AG04449 (cell line): ENCODE data around the gene LHX5.
A peak's percentile ranks its signal among the peaks of the same experiment; 100 is the strongest.

Experiments
- CTCF ChIA-PET: fragments of 350-600 bp; formaldehyde crosslinking; extraction: SDS; loops from one replicate; lab custom pipeline; 2021; ENCODE audit warnings: antibody characterized with exemption; lab: Yijun Ruan, JAX
- POLR2A ChIA-PET: fragments of 400-600, 350-600 bp; formaldehyde crosslinking; extraction: SDS; loops from one replicate; lab custom pipeline; 2020; ENCODE audit warnings: antibody characterized with exemption, inconsistent platforms; lab: Yijun Ruan, JAX
- DNase-seq: peaks from one replicate; pipeline ENCODE4 v3.0.0-alpha.2; 2010; ENCODE audit warnings: low read depth, low spot score
- H3K4me3 ChIP-seq: 2 replicates; pipeline ENCODE4 v1.5.1; 2011; ENCODE audit warnings: low read depth, mild to moderate bottlenecking, control low read depth, low read length
- TF ChIP-seq, protein P1 (sequence below): IDR thresholded peaks from one replicate; pipeline ENCODE4 v1.5.1; 2011; ENCODE audit warnings: mild to moderate bottlenecking, moderate library complexity, low read length, control low read depth, inconsistent platforms; ENCODE audit not compliant: insufficient read depth; ENCODE audit errors: missing control alignments

Gene LHX5

DNA sequence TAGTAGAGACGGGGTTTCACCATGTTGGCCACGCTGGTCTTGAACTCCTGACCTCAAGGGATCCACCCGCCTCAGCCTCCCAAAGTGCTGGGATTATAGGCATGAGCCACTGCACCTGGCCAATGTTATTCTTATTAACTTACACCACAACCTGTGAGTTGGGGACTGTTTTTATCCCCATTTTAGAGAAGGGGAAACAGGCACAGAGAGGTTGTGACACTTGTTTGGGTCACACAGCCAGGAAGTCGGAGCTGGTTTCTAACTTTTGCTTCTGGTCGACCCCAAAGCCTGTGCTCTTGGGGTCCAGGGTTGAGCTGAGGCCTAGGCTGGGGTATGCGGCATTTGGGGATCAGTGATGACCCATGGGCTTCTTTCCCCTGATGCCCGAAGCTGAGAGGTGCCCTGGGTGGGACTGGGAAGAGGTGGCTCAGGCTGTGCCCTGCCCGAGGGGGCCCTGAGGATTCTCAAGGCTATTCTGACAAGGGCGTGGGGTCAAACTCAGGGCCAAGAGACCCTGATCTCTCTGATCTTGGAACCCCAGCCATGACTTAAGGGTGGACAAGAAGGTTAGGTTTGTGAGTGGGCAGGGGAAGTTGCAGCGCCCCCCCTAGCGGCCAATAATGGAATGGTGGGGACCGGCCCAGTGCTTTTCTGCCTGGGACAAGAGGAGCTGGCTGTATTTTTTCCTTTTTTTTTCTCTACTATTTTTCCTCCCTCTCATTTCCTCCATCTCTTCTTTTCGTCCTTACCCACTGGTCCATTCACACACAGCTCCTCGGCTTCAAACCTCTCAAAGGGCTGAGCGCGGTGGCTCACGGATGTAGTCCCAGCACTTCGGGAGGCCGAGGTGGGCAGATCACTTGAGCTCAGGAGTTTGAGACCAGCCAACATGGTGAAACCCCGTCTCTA lies 46.5 kb downstream of the LHX5 start:
- POLR2A ChIA-PET: no interaction called here
- CTCF ChIA-PET: interaction anchor here (0.5 to 4.7 kb wide), 52 partner anchors 9 to 505 kb away, joined by 3 to 70 read pairs (median 4); partner anchors contain the start of genes SDS and SLC8B1
- no peak overlapping the region for H3K4me3 ChIP-seq
- TF ChIP-seq, protein P1, sequence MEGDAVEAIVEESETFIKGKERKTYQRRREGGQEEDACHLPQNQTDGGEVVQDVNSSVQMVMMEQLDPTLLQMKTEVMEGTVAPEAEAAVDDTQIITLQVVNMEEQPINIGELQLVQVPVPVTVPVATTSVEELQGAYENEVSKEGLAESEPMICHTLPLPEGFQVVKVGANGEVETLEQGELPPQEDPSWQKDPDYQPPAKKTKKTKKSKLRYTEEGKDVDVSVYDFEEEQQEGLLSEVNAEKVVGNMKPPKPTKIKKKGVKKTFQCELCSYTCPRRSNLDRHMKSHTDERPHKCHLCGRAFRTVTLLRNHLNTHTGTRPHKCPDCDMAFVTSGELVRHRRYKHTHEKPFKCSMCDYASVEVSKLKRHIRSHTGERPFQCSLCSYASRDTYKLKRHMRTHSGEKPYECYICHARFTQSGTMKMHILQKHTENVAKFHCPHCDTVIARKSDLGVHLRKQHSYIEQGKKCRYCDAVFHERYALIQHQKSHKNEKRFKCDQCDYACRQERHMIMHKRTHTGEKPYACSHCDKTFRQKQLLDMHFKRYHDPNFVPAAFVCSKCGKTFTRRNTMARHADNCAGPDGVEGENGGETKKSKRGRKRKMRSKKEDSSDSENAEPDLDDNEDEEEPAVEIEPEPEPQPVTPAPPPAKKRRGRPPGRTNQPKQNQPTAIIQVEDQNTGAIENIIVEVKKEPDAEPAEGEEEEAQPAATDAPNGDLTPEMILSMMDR: peak; percentile 87
- no peak for DNase-seq

DNA sequence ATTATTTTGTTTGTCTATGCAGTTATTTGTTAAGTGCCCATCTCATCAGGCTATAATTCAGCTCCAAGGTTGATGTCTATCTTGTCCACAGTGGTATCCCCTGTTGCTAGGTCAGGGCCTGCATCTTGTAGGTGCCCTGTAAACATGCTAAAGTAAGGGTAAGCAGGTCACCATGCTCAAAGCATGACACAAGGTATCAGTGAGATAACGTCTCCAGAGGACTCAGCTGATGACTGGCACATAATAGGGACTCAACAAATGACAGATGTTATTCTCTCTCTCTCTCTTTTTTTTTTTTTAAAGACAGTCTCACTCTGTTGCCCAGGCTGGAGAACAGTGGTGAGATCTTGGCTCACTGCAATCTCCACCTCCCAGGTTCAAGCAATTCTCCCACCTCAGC lies 47.2 kb downstream of the LHX5 start:
- DNase-seq: no peak
- CTCF ChIA-PET: interaction anchor here (0.7 to 4.7 kb wide), 26 partner anchors 8 to 376 kb away, joined by 3 to 70 read pairs (median 6); partner anchors contain the start of gene SDS
- H3K4me3 ChIP-seq: no peak overlapping the region
- TF ChIP-seq, protein P1: no peak
- POLR2A ChIA-PET: no interaction called here

DNA sequence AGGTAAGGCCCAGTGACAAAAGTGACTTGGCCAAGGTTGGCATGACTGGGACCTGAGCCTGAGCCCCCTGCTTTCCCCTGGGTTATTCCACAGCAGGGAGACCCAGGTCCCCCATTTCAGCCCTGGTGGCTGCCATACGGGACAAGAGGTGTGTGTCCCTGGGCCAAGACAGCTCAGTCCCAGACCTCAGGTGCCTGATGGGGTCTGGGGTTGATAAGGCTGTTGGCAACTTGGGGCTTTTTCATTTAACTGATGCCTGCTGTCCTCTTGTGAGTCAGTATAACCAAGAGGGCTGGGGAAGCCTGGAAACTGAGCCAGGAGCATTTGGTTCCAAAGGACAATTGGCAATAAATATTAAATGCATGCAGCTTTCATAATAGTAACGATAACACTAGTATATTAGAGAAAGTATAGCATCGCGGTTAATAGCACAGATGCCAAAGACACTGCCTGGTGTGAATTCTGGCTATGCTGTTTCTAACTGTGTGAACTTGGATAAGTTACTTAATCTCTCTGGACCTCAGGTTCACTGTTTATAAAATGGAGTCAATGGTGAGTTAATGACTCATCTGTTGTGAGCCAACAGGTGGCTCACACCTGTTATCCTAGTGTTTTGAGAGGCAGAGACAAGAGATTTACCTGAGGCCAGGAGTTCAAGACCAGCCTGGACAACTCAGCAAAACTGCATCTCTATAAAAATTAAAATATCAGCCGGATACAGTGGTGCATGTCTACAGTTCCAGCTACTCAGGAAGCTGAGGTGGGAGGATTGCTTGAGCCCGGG lies 48.6 kb downstream of the LHX5 start:
- CTCF ChIA-PET: interaction anchor here (1.3 to 4.7 kb wide), 8 partner anchors 12 to 430 kb away, joined by 3 to 70 read pairs (median 3); no protein-coding TSS in a partner anchor
- TF ChIP-seq, protein P1: no peak
- H3K4me3 ChIP-seq: peak overlapping the region; percentile 75
- POLR2A ChIA-PET: interaction anchor here (1.0 kb wide), 1 partner anchor 14 kb away, joined by 4 read pairs; no protein-coding TSS in a partner anchor
- DNase-seq: no peak

DNA sequence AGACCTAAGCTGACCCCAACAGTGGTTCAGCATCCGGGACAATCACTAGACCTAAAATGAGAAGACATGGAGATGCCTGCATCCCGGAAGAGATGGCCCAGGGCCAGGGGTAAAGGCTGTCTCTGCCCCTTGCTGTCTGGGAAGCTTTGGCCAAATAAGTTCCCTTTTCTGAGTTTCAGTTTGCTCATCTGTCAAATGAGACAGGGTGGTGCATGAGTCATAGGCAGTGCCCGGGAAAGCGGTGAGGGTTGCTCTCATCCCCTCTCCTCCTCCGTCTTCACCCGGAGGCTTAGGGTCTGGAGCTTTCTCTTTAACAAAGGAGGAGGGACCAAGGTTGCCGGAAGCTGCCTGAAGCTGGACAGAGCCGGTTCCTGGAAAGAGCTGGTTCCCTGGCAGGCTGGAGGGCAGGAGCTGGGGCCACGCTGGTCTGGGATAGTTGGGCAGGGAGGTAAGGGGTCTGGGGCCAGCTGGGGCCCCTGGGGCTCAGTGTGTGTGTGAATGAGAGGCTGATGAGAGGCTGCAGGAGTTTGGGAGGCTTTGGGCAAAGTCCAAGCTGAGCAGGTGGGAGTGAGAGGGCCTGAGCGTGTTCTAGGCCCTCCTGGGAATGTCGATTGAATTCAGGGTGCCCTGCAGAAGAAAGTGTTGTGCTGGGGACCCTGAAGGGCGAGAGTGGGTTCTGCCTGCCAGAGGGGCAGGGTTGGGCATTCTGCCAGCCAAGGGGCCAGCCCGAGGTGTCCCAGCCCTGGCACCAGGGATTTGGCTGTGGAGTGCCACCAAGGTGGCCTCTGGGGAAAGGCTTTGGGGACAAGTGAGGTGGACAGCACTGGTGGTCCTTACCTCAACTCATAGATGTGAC lies 49.4 kb downstream of the LHX5 start, which contains the start of gene SDSL:
Gene SDSL, plus strand, starts transcription at position 351 of the 856 bp plus-strand sequence. CDS start 5,603 bp downstream, outside the sequence.
- CTCF ChIA-PET: interaction anchor here (0.7 to 4.7 kb wide), 9 partner anchors 9 to 430 kb away, joined by 3 to 70 read pairs (median 3); no protein-coding TSS in a partner anchor
- POLR2A ChIA-PET: interaction anchor here (0.6 to 1.0 kb wide), 2 partner anchors 13 to 60 kb away, joined by 3 to 4 read pairs; no protein-coding TSS in a partner anchor
- TF ChIP-seq, protein P1: no peak
- H3K4me3 ChIP-seq: peak within 1 kb of the TSS; percentile 75
- DNase-seq: peak; percentile 21

DNA sequence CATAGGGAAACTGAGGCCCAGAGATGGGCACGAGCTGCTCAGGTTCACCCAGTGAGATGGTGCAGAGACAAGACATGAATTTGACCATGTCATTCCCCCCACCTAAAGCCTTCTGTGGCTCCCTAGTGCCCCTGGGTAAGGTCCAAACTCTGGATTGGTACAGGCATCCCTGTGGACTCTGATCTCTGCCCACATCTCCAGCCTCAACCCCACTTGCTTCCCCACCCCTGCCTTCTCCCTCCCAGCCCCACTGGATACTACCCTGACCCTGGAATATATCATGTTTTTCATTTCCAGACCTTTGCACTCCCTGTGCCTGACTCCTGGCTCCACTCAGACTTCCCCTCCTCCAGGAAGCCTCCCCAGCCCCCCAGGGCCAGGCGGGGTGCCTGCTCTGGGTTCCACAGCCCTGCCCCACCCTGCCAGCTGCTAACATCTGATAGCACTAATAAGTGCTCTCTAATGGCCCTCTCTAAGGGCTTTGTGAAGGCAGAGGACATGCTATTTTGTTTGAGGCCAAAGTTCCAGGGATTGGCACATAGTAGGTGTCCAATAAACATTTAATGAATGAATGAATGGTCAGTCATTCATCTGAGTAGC lies 50.6 kb downstream of the LHX5 start:
- TF ChIP-seq, protein P1: no peak
- ChIA-PET CTCF (interaction anchor here (4.7 kb wide), 1 partner anchor 109 kb away, joined by 70 read pairs; no protein-coding TSS in a partner anchor), POLR2A (no interaction called here)
- DNase-seq: no peak
- H3K4me3 ChIP-seq: no peak overlapping the region
